Gastrocnemius medialis (tissue), 4 donors: ENCODE results near the gene C9orf85.

Experiments used
- POLR2A ChIP-seq, 2 donors: fragments of 450-650 bp; IDR thresholded peaks; one replicate each; pipeline ENCODE4 v1.6.1; 2017; ENCODE audit warnings: antibody characterized with exemption in 2 of 2, mild to moderate bottlenecking in 2 of 2, moderate library complexity in 2 of 2
- TF ChIP-seq, protein P1 (sequence below), 5 experiments: fragments of 450-650 bp in 3 of 5; fragments of 200-600 bp in 2 of 5; sonication (generic) in 2 of 5; IDR thresholded peaks in 4 of 5; conservative IDR thresholded peaks in 1 of 5; 1 replicate in 4 of 5; 2 replicates in 1 of 5; pipeline ENCODE4 v1.5.1; 2016 to 2019; ENCODE audit warnings: antibody characterized with exemption in 5 of 5, mild to moderate bottlenecking in 3 of 5, moderate library complexity in 3 of 5

- no peak for TF ChIP-seq POLR2A (IDR thresholded peaks at IDR 0.05)
- TF ChIP-seq, protein P1, sequence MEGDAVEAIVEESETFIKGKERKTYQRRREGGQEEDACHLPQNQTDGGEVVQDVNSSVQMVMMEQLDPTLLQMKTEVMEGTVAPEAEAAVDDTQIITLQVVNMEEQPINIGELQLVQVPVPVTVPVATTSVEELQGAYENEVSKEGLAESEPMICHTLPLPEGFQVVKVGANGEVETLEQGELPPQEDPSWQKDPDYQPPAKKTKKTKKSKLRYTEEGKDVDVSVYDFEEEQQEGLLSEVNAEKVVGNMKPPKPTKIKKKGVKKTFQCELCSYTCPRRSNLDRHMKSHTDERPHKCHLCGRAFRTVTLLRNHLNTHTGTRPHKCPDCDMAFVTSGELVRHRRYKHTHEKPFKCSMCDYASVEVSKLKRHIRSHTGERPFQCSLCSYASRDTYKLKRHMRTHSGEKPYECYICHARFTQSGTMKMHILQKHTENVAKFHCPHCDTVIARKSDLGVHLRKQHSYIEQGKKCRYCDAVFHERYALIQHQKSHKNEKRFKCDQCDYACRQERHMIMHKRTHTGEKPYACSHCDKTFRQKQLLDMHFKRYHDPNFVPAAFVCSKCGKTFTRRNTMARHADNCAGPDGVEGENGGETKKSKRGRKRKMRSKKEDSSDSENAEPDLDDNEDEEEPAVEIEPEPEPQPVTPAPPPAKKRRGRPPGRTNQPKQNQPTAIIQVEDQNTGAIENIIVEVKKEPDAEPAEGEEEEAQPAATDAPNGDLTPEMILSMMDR (IDR thresholded peaks at IDR 0.05 in 4 of 5, conservative IDR thresholded peaks at IDR 0.05 in 1 of 5), result no peak
Observed at GRCh38 chr9:71908825-71909224, 2.6 kb upstream of the C9orf85 start.
